Stimulated activated naive CD8-positive, alpha-beta T cell treated with anti-CD3 and anti-CD28 coated beads, Interleukin-15, amount 100 ng/mL, for 72 hours (primary cell): ENCODE results near the gene C16orf78.

Experiments used
- ATAC-seq: fragments of 150-1000 bp; cut with Tn5 transposase; 2 replicates; pipeline ENCODE4 v1.10.0; 2021; ENCODE audit warnings: mild to moderate bottlenecking, moderate library complexity
- DNase-seq, 2 donors: peaks; one replicate each; pipeline ENCODE4 v3.0.0; 2021 to 2022
- H3K27ac Mint-ChIP-seq, 2 donors: one replicate each; pipeline ENCODE4 v1.8.0; 2022; ENCODE audit warnings: mild to moderate bottlenecking in 2 of 2, mixed read lengths in 2 of 2, moderate library complexity in 2 of 2
- H3K27me3 Mint-ChIP-seq: one replicate; pipeline ENCODE4 v1.8.0; 2022; ENCODE audit warnings: mixed read lengths
- H3K4me1 Mint-ChIP-seq: one replicate; pipeline ENCODE4 v1.8.0; 2022; ENCODE audit warnings: mild to moderate bottlenecking, mixed read lengths
- H3K4me3 Mint-ChIP-seq, 2 donors: one replicate each; pipeline ENCODE4 v1.8.0; 2022; ENCODE audit warnings: mild to moderate bottlenecking in 2 of 2, mixed read lengths in 2 of 2, moderate library complexity in 1 of 2
- H3K9me3 Mint-ChIP-seq, 2 donors: one replicate each; pipeline ENCODE4 v1.8.0; 2022; ENCODE audit warnings: mixed read lengths in 2 of 2

Gene C16orf78

DNA sequence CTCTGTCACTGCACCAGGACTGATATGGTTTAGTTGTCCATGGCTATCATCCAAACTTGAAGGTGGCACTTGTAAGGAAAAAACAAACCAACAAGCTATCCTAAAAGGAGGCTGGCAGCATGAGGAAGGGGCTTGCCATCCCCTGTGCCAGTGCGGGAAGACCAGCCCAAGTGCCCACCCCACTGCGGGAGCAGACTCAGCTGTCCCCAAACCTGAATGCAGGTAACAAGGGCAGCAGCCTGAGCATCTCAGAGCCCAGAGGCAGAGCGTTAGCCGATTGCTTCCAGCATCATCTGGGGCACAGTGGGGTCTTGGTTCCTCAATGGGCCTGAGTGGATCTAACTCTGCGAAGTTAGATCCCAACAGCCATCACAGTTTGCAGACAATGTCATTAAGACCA is 29.2 kb upstream of the C16orf78 start:
- H3K9me3 Mint-ChIP-seq, result no peaks in the 10 kb centered on the region
- DNase-seq (no peak), ATAC-seq (no peak)
- no peak overlapping the region for H3K27ac Mint-ChIP-seq
- no peaks in the 10 kb centered on the region for H3K4me1 Mint-ChIP-seq
- peaks cover 24% of the 10 kb centered on the region for H3K27me3 Mint-ChIP-seq
- H3K4me3 Mint-ChIP-seq, result no peak overlapping the region

DNA sequence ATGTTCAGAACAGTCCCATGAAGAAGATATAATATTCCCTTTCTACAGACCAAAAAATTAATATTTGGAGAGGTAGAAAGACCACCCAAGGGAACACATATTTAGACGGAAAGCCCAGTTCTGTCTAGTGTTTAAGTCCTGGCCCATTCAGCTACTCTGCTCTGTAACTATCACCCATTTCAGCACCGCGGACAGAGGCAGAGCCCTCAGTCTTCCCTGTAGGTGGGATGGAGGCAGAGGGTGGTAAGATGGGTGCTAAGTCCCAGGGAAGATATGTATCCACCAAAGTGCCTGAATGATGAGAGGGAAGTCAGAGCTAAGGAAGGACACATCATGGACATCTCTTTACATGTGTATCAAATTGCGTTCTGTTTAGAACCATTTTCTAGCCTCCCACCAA is 27.8 kb upstream of the C16orf78 start:
- Mint-ChIP-seq H3K4me3 (no peak overlapping the region), H3K27me3 (peaks cover 22% of the 10 kb centered on the region), H3K27ac (no peak overlapping the region), H3K9me3 (no peaks in the 10 kb centered on the region), H3K4me1 (no peaks in the 10 kb centered on the region)
- ATAC-seq (no peak), DNase-seq (no peak)

DNA sequence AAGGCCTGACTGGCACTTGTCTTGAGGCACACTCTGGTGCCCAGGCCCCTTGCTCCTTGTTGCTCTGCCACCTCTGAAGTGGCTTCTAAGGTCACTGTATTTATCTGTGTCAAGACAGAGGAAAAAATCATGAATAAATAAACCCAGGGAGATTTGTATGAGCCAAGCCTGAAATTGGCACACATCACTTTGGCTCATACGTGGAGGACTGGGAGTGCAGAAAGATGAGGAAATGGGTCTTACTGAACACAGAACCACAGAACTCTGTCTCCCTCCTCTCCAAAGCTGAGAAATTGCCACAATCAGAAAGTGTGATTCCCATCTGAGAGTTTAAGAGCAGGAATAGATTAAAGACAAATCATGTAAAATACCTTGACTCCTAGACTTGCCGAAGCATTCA is 27.1 kb upstream of the C16orf78 start:
- no peak overlapping the region for H3K4me3 Mint-ChIP-seq
- H3K27ac Mint-ChIP-seq, result no peak overlapping the region
- H3K4me1 Mint-ChIP-seq, result no peaks in the 10 kb centered on the region
- ATAC-seq, result no peak
- DNase-seq, result no peak
- peaks cover 26% of the 10 kb centered on the region for H3K27me3 Mint-ChIP-seq
- no peaks in the 10 kb centered on the region for H3K9me3 Mint-ChIP-seq

DNA sequence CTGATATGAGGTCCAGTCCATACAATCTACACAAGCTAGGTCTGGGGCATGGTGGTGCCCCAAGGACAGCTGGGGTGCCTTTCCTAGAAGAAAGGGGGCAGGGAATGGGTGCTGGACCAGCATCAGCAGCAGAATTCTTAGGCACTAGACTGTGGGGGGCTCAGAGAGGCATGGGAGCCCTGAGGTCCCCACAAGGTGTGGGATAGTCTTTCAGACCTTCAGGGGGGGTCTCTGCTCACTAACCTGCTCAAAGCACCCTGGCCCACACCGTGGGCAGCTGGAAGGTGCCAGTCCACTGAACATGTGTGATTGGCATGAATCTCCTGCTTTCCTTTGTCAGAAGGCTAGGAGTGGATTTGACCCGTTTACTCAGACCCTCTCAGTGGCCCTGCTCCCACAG is 26.1 kb upstream of the C16orf78 start:
- H3K27ac Mint-ChIP-seq, result peak overlapping the region in 1 of 2 donors; percentile 45
- H3K4me1 Mint-ChIP-seq, result no peaks in the 10 kb centered on the region
- peaks cover 21% of the 10 kb centered on the region for H3K27me3 Mint-ChIP-seq
- ATAC-seq, result no peak
- H3K4me3 Mint-ChIP-seq, result no peak overlapping the region
- H3K9me3 Mint-ChIP-seq, result no peaks in the 10 kb centered on the region
- no peak for DNase-seq

DNA sequence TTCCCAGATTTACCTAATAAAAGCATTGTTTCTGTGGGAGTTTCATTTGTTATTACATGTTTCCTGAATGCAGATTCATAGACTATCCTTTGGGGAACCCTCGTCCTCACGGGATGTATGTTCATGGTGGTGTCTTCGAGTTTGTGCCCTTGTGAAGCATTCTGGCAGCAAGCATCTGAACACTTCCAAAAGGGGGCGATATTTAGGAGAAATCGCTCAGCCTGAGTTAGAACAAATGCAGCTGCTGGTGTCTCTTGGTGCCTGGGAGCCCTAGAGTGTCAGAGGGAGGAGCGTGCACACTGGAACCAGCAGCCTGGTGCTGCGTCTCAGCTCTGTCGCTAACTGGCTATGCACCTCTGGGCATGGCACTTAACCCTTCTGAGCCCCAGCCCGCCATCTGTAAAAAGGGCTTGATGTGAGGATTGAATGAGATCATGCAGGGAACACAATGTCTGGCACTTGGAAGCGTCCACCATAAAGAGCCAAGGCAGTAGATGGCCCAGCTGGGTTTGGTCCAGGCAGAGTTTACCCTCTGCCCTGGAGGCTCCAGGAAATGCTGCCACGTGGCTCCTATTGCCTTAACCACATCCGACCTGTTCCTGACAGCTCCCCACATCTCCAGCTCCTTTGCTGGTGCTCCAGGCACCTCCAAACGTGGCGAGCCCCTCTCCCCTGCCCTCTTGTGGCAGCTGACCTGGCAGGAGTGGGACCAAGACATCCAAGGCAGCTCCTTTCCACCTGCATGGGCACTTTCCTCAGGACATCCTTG is 25.0 kb upstream of the C16orf78 start:
- no peaks in the 10 kb centered on the region for H3K4me1 Mint-ChIP-seq
- H3K27me3 Mint-ChIP-seq, result peaks cover 21% of the 10 kb centered on the region

DNA sequence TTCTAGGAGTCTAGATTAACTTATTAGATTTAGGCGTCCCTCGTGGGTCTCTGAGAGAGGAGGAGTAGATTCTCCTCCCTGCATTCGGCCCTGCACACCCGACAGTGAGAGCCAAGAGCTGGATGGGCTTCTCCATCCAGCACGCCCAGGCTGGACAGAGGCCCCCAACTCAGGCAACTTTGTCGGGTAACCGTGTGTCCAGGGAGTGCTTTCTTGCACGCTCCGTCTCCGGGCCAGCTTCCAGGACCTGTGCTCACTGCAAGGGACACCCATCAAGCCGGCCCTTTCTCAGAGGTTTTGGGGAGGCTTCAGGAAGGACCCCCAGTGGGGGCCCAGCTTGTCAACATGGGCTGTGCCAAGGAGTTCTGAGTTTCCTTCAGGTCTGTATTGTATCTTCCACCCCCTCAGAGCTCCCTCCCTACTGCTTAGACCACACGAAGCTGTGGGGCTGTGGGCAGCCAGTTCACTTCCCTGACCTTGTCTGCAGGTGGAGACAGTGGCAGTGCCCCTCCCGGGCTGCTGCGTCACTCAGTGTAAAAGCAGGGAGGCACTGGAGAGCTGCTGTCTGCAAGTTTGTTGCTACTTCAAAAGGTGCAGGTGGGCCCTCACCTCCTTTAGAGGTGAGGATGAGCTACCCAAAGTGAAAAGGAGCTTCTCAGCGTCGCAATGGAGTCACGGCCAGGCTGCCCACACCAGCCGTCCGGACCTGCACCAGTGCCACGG is 24.0 kb upstream of the C16orf78 start:
- Mint-ChIP-seq H3K27me3 (peaks cover 21% of the 10 kb centered on the region), H3K4me3 (no peak overlapping the region), H3K4me1 (no peaks in the 10 kb centered on the region), H3K27ac (no peak overlapping the region), H3K9me3 (no peaks in the 10 kb centered on the region)
- ATAC-seq, result no peak
- DNase-seq, result no peak

More for the DNA sequence above, 25.0 kb upstream of the C16orf78 start:
- DNase-seq (no peak), ATAC-seq (no peak)
- H3K4me3 Mint-ChIP-seq, result no peak overlapping the region
- H3K9me3 Mint-ChIP-seq, result no peaks in the 10 kb centered on the region
- H3K27ac Mint-ChIP-seq, result peak overlapping the region in 1 of 2 donors; percentile 69

DNA sequence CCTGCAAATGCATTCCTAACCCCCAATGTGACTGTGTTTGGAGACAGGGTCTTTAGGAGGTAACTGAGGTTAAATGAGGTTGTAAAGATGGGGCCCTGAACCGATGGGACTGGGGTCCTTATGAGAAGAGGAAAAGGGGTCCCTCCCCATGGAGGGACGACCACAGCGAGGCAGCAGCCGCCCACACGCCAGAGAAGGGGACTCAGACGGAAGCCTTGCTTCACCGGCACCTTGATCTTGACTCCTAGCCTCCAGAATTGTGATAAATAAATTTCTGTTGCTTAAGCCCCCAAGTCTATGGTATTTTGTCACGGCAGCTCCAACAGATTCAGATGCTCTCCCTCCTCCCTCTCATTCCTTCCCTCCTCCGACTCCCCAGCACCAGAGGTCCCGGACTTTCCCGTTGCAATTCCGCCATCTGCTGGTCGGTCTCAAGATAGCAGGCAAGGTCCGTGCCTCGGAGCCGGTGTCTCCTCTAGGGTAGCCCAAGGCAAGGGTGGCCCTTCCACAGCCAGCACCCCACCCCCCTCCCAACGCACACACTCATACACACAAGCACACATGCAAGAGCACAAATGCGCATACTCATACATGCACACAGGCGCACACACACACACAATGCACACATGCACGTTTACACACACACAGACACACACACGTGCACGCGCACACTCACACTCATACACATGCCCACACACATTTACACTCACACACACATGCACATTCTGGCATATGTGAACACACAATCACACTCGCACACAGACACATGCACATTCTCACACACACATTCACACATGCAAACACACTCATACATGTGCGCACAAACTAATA is 23.1 kb upstream of the C16orf78 start:
- Mint-ChIP-seq H3K9me3 (no peaks in the 10 kb centered on the region), H3K4me1 (no peaks in the 10 kb centered on the region), H3K27ac (no peak overlapping the region), H3K27me3 (peaks cover 21% of the 10 kb centered on the region), H3K4me3 (no peak overlapping the region)
- DNase-seq (peak; percentile 44 to 48), ATAC-seq (no peak)

DNA sequence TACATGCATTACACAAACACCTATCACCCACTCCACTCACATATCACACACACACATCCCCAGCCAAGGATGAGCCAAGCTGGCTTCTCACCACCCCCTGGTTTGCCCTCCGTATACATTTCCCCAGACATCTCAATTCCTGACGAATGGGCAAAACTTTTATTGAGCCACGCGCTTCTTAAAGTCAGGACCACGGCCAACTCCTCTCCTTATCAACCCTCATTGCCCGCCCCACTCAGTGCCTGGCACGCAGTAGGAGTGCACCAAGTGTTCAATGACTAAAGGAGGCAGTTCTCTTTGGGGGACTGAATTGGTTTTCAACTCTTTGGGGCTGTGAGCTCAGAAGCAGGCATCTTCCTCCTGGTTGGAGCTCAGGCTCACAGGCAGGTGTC is 22.5 kb upstream of the C16orf78 start:
- peaks cover 21% of the 10 kb centered on the region for H3K27me3 Mint-ChIP-seq
- ATAC-seq, result no peak
- DNase-seq, result no peak
- H3K4me1 Mint-ChIP-seq, result no peaks in the 10 kb centered on the region
- H3K9me3 Mint-ChIP-seq, result no peaks in the 10 kb centered on the region
- no peak overlapping the region for H3K4me3 Mint-ChIP-seq
- H3K27ac Mint-ChIP-seq, result no peak overlapping the region

DNA sequence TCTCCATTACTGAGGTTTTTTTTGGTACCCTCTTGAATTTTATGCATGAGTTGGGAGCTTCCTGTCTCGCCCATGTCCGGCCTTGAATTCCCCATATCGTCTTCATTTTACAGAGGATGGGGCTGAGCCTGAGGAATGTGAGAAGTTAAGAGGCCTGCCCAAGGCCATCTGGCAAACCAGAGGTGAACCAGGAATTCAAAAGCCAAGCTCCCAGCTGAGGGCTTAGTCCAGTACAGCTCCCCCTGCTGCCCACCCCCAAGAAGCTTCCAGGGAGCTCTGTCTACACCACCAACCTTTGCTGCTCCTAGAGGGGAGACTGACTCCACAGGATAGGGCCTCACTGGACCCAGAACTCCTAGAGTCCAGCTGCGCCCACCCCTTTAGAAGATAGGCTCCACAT is 20.7 kb upstream of the C16orf78 start:
- Mint-ChIP-seq H3K27ac (no peak overlapping the region), H3K27me3 (peaks cover 29% of the 10 kb centered on the region), H3K4me3 (no peak overlapping the region), H3K9me3 (no peaks in the 10 kb centered on the region), H3K4me1 (no peaks in the 10 kb centered on the region)
- no peak for ATAC-seq
- no peak for DNase-seq

DNA sequence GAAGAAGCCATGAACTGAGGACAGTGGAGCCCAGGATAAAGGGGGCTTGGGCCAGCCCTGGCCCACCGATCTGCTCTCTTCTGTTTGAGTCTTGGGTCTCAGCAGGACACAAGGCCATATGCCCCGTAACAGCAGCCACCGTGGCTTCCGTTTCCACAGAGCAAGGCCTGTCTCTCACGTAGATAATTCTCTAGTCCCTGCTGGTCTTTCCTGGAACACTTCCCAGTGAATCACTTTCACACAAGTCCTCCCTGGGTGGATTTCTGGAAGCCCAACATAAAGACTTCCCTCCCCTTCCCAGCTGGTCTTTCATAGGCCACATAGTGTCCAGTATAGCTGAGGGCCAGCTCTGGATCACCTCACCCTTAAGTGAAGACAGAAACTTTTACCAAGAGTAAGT is 19.9 kb upstream of the C16orf78 start:
- DNase-seq (no peak), ATAC-seq (no peak)

DNA sequence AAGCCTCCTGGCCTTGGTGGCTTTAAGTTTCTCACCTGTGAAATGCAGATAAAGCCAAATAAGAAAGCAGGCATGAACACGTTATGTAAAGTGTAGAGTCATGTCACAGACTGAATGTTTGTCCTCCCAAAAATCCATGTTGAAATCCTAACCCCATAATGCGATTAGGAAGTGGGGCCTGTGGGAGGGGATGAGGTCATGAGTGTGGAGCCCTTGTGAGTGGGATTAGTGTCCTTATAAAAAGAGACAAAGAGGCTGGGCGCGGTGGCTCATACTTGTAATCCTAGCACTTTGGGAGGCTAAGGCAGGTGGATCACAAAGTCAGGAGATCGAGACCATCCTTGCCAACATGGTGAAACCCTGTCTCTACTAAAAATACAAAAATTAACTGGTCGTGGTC is 19.5 kb upstream of the C16orf78 start:
- no peaks in the 10 kb centered on the region for H3K4me1 Mint-ChIP-seq
- peak overlapping the region in 1 of 2 donors; percentile 36 for H3K27ac Mint-ChIP-seq
- no peaks in the 10 kb centered on the region for H3K9me3 Mint-ChIP-seq
- DNase-seq (no peak), ATAC-seq (no peak)
- H3K27me3 Mint-ChIP-seq, result peaks cover 29% of the 10 kb centered on the region
- no peak overlapping the region for H3K4me3 Mint-ChIP-seq

More for the DNA sequence above, 19.9 kb upstream of the C16orf78 start:
- H3K4me3 Mint-ChIP-seq, result no peak overlapping the region
- no peaks in the 10 kb centered on the region for H3K4me1 Mint-ChIP-seq
- no peaks in the 10 kb centered on the region for H3K9me3 Mint-ChIP-seq
- H3K27me3 Mint-ChIP-seq, result peaks cover 29% of the 10 kb centered on the region
- H3K27ac Mint-ChIP-seq, result peak overlapping the region in 1 of 2 donors; percentile 36

DNA sequence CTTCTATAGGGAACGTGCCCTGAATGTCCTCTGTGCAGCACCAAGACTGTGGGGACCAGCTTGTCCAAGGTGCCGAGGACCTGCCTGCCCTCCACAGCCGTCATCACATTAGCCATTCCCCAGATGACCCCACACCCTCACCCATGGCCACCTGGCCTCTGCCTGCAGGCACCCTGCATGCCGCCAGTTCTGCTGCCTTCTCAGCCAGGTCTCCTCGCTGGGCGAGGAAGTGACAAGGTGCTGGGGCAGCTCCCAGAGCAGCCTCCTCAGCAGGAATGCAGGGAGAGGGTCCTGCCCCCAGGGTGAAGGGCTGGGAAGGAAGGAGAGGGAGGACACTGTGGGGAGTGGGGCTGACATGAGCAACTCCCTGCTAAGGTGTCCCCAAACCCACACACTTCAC is 18.6 kb upstream of the C16orf78 start:
- Mint-ChIP-seq H3K4me3 (no peak overlapping the region), H3K27ac (no peak overlapping the region)

DNA sequence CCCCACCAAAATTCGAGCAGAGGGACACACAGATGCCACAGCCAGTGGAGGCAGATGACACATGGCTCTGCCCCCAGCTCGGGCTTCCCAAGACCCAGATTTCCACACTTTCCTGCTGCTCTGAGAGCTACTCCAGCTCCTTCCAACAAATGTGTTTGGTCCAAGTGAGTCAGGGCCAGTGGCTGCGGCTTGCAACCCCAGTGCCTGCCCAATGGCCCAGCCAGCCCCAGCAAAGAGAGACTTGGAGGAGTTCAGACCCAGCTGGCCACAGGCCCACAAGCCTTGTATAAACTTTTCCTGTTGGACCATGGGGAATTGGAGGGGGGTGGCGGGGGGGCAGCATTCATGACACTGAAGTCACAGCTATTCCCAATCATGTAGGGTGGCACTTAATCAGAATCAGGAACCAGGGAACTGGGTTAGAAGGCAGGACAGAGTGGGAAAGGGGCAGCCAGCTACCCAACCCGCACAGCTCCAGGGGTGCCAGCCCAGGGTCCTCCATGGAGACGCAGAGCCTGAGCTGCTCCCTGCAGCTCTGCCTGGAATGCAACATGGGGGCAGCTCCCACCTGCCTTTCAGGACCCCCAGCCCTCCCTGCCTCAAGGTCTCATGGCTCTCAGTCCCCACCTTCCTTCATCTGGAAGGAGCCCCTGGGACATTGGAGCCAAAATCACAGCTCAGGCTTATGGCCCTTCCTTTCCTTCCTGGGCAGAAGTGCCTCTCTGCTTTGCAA is 17.5 kb upstream of the C16orf78 start:
- Mint-ChIP-seq H3K4me1 (no peaks in the 10 kb centered on the region), H3K27me3 (peaks cover 15% of the 10 kb centered on the region), H3K9me3 (no peaks in the 10 kb centered on the region), H3K27ac (no peak overlapping the region), H3K4me3 (no peak overlapping the region)
- ATAC-seq (no peak), DNase-seq (no peak)

More for the DNA sequence above, 18.6 kb upstream of the C16orf78 start:
- ATAC-seq, result peak; percentile 21
- H3K4me1 Mint-ChIP-seq, result no peaks in the 10 kb centered on the region
- DNase-seq, result no peak
- peaks cover 26% of the 10 kb centered on the region for H3K27me3 Mint-ChIP-seq
- H3K9me3 Mint-ChIP-seq, result no peaks in the 10 kb centered on the region

DNA sequence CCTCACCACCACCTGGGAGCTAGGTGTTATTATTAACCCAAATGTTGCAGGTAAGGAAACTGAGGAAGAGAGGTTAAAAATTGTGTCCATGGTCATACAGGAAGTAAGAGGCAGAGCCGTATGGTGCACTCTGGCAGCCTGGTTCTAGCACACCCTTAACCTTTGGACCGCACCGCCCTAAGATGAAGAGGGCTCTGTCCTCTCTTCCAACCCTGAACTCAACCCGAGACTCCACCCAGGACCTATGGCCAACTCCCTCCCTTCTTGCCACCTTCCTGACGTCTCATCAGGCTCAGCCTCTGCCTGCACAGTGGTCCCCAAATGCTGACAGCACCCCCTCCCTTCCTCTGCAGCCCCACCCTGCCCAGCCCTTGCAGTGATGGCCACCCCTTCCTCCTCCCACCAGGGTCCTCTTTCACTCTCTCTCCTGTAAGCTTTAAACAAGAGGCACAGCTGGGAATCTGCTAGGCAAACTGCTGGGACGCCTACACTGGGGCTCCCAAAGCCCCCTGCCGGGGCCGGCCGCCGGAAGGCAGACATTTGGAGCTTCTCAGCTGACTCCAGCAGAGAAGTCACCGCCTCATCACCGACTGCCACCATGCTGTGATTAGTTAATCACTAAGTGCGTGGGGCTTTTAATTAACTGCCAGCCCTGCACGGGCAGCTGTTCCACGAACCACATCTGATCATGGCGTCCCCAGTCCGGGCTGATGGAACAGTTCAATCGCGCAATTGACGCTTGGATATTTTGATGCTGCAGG is 16.7 kb upstream of the C16orf78 start:
- Mint-ChIP-seq H3K9me3 (no peaks in the 10 kb centered on the region), H3K4me1 (no peaks in the 10 kb centered on the region), H3K27me3 (peaks cover 8% of the 10 kb centered on the region), H3K4me3 (no peak overlapping the region), H3K27ac (no peak overlapping the region)
- DNase-seq (no peak), ATAC-seq (no peak)

DNA sequence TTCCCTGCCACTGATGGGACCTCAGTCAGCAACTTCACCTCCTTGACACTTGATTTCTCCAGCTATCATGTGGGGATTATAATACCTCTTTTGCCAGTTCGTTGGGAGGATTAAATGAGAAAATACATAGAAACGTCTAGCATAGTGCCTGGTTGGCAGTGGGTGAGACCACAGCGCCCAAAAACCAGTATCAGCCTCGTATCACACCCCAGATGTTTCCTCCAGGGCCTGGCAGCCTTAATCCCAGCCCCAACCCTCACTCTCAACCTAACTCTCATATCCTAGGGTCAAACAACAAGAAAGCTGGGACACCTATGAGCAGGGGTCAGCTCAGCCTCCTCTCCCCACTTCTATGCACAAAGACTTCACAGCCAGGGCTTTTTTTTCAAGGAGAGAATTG is 14.0 kb upstream of the C16orf78 start:
- Mint-ChIP-seq H3K4me3 (no peak overlapping the region), H3K9me3 (no peaks in the 10 kb centered on the region), H3K27ac (no peak overlapping the region), H3K27me3 (peaks cover 8% of the 10 kb centered on the region), H3K4me1 (no peaks in the 10 kb centered on the region)
- DNase-seq (no peak), ATAC-seq (no peak)
